CD14-positive monocyte (primary cell): Measurements from ENCODE around the gene IKZF2. TPM values are rescaled to one million over a fixed set of nuclear protein-coding genes. Genes with fewer than 3 reads are reported as not detected.

Experiments used
- DNase-seq, 3 donors: peaks; one replicate each; pipeline ENCODE4 v3.0.0-alpha.2; 2011 to 2022
- H2AFZ ChIP-seq: 2 replicates; pipeline ENCODE4 v1.6.0; 2012; ENCODE audit warnings: mild to moderate bottlenecking, low read depth, low read length, inconsistent platforms; ENCODE audit not compliant: insufficient read depth, poor library complexity, severe bottlenecking
- H3K27ac ChIP-seq, 2 donors: 1 replicate in 1 of 2; 2 replicates in 1 of 2; pipeline ENCODE4 v1.5.1; 2012 to 2013; ENCODE audit warnings: low read length in 2 of 2, control low read depth in 1 of 2, inconsistent platforms in 1 of 2, low read depth in 1 of 2, mild to moderate bottlenecking in 1 of 2
- H3K27me3 ChIP-seq, 2 donors: one replicate each; pipeline versions ENCODE4 v1.6.0 to v1.6.1; 2011 to 2013; ENCODE audit warnings: low read length in 2 of 2; ENCODE audit not compliant: control insufficient read depth in 2 of 2, insufficient read depth in 2 of 2
- H3K36me3 ChIP-seq, 2 donors: replicated peaks in 1 of 2; 1 replicate in 1 of 2; 2 replicates in 1 of 2; pipeline versions ENCODE4 v1.5.1 to v1.6.1; 2012 to 2013; ENCODE audit warnings: low read length in 2 of 2, control low read depth in 1 of 2, inconsistent platforms in 1 of 2, mild to moderate bottlenecking in 1 of 2; ENCODE audit not compliant: insufficient read depth in 2 of 2, control insufficient read depth in 1 of 2
- H3K4me1 ChIP-seq, 2 donors: 1 replicate in 1 of 2; 2 replicates in 1 of 2; pipeline versions ENCODE4 v1.5.1 to v1.6.1; 2012 to 2013; ENCODE audit warnings: low read length in 2 of 2, control low read depth in 1 of 2, inconsistent platforms in 1 of 2, mild to moderate bottlenecking in 1 of 2, moderate library complexity in 1 of 2; ENCODE audit not compliant: insufficient read depth in 2 of 2, control insufficient read depth in 1 of 2
- H3K4me2 ChIP-seq: replicated peaks from 2 replicates; pipeline ENCODE3; 2012; ENCODE audit warnings: low read length, moderate library complexity, mild to moderate bottlenecking; ENCODE audit not compliant: poor library complexity, severe bottlenecking; ENCODE audit errors: extremely low read depth
- H3K4me3 ChIP-seq, 3 experiments: fragments of 200-600 bp in 1 of 3; sonication (generic) in 1 of 3; replicated peaks in 1 of 3; 1 replicate in 2 of 3; 2 replicates in 1 of 3; pipeline ENCODE4 v1.5.1; 2011 to 2013; ENCODE audit warnings: low read length in 3 of 3, mild to moderate bottlenecking in 3 of 3, control low read depth in 2 of 3, low read depth in 2 of 3, inconsistent platforms in 1 of 3, moderate library complexity in 1 of 3
- H3K79me2 ChIP-seq: 2 replicates; pipeline ENCODE4 v1.6.0; 2012; ENCODE audit warnings: mild to moderate bottlenecking, control low read depth, inconsistent platforms, low read length, moderate library complexity; ENCODE audit not compliant: insufficient read depth
- H3K9ac ChIP-seq: 2 replicates; pipeline ENCODE4 v1.6.0; 2017; ENCODE audit warnings: low read length, mild to moderate bottlenecking; ENCODE audit not compliant: insufficient read depth, poor library complexity, severe bottlenecking
- H3K9me3 ChIP-seq, 2 donors: replicated peaks in 1 of 2; 1 replicate in 1 of 2; 2 replicates in 1 of 2; pipeline versions ENCODE4 v1.5.1 to v1.6.1; 2012 to 2013; ENCODE audit warnings: low read length in 2 of 2, control low read depth in 1 of 2; ENCODE audit not compliant: control insufficient read depth in 1 of 2, insufficient read depth in 1 of 2
- H4K20me1 ChIP-seq: 2 replicates; pipeline ENCODE4 v1.6.0; 2012; ENCODE audit warnings: mild to moderate bottlenecking, low read length, control low read depth, moderate library complexity; ENCODE audit not compliant: insufficient read depth
- H3K27ac Mint-ChIP-seq, 7 donors: one replicate each; pipeline ENCODE4 v1.8.0; 2020; ENCODE audit warnings: mild to moderate bottlenecking in 7 of 7, mixed read lengths in 7 of 7, moderate library complexity in 6 of 7, inconsistent platforms in 2 of 7
- H3K27me3 Mint-ChIP-seq, 3 donors: one replicate each; pipeline ENCODE4 v1.8.0; 2021 to 2022; ENCODE audit warnings: low read depth in 3 of 3, mild to moderate bottlenecking in 3 of 3, mixed read lengths in 3 of 3, moderate library complexity in 3 of 3, inconsistent platforms in 1 of 3
- H3K36me3 Mint-ChIP-seq, 2 donors: one replicate each; pipeline ENCODE4 v1.8.0; 2020; ENCODE audit warnings: mixed read lengths in 2 of 2, inconsistent platforms in 1 of 2, mild to moderate bottlenecking in 1 of 2
- H3K4me1 Mint-ChIP-seq: one replicate; pipeline ENCODE4 v1.8.0; 2020; ENCODE audit warnings: mild to moderate bottlenecking, mixed read lengths
- H3K4me3 Mint-ChIP-seq, 2 donors: one replicate each; pipeline ENCODE4 v1.8.0; 2020; ENCODE audit warnings: mild to moderate bottlenecking in 2 of 2, mixed read lengths in 2 of 2, moderate library complexity in 1 of 2
- H3K9me3 Mint-ChIP-seq, 7 donors: one replicate each; pipeline ENCODE4 v1.8.0; 2020 to 2022; ENCODE audit warnings: mixed read lengths in 7 of 7, mild to moderate bottlenecking in 6 of 7, moderate library complexity in 6 of 7, inconsistent platforms in 2 of 7
- WGBS: methylation state at CpG from one replicate; pipeline ENCODE4 v1.1.5; 2013; ENCODE audit warnings: missing lambda C conversion rate; ENCODE audit not compliant: insufficient coverage; 5-methylcytosine and 5-hydroxymethylcytosine counted together
- intact Hi-C, 2 donors: fragments of 100-400 bp; cut with micrococcal nuclease; formaldehyde crosslinking; loops; one replicate each; pipeline versions ENCODE4 v1.15.0 to v1.15.1; 2023
- polyA plus RNA-seq, 3 donors: library from polyadenylated mRNA; depleted of rRNA in 1 of 3; unstranded in 2 of 3; stranded (reverse) in 1 of 3; fragments of 300-500 nt in 2 of 3; fragments of >200 nt in 1 of 3; fragmentation: Illumina TruSeq in 2 of 3; gene quantifications; 1 replicate in 2 of 3; 2 replicates in 1 of 3; pipeline ENCODE4 v1.2.3, GENCODE V29; 2012 to 2021
- TF ChIP-seq, protein P1 (sequence below): fragments of 200-600 bp; IDR thresholded peaks from one replicate; pipeline ENCODE4 v1.8.0; 2022; ENCODE audit warnings: antibody characterized with exemption, mild to moderate bottlenecking

Gene IKZF2
- polyA plus RNA-seq, 3 donors, result 0.10 to 0.12 (median 0.11) TPM

DNA sequence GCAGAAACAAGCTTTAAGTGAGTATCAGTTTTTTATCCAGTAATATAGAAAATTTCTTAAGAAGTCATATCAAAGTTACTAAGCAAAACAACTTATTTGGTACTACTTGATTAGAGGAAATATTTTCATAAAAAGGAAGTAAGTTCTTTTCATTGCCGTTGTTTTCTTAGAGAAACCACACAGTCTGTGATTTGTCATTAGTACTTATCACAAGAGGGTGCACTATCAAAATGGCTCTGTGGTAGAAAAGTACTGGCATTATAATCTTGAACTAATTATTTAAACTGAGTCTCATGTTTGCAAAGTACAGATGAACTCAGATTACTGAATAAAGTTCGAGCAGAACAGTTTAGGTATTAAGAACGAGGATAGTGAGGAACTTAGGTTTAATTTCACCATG, 93.4 kb downstream of the IKZF2 start:
- H3K9me3 ChIP-seq, result no peaks in the 10 kb centered on the region
- intact Hi-C loops, result no loop called here
- H3K27me3 ChIP-seq, result no peaks in the 10 kb centered on the region
- no peaks in the 10 kb centered on the region for H3K4me1 ChIP-seq
- H3K4me3 Mint-ChIP-seq, result no peak overlapping the region
- no peaks in the 10 kb centered on the region for H3K79me2 ChIP-seq
- TF ChIP-seq, protein P1, sequence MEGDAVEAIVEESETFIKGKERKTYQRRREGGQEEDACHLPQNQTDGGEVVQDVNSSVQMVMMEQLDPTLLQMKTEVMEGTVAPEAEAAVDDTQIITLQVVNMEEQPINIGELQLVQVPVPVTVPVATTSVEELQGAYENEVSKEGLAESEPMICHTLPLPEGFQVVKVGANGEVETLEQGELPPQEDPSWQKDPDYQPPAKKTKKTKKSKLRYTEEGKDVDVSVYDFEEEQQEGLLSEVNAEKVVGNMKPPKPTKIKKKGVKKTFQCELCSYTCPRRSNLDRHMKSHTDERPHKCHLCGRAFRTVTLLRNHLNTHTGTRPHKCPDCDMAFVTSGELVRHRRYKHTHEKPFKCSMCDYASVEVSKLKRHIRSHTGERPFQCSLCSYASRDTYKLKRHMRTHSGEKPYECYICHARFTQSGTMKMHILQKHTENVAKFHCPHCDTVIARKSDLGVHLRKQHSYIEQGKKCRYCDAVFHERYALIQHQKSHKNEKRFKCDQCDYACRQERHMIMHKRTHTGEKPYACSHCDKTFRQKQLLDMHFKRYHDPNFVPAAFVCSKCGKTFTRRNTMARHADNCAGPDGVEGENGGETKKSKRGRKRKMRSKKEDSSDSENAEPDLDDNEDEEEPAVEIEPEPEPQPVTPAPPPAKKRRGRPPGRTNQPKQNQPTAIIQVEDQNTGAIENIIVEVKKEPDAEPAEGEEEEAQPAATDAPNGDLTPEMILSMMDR, result no peak
- H3K9ac ChIP-seq, result no peak overlapping the region
- H3K36me3 Mint-ChIP-seq, result no peaks in the 10 kb centered on the region
- H3K27ac Mint-ChIP-seq, result no peak overlapping the region
- peaks cover 0 to 4% (median 0%) of the 10 kb centered on the region in 7 donors for H3K9me3 Mint-ChIP-seq
- WGBS, result no CpG with 5 or more reads among the region's 3 CpGs
- H3K36me3 ChIP-seq, result no peaks in the 10 kb centered on the region
- H4K20me1 ChIP-seq, result no peaks in the 10 kb centered on the region
- no peak overlapping the region for H3K27ac ChIP-seq
- H3K4me1 Mint-ChIP-seq, result no peaks in the 10 kb centered on the region
- H3K27me3 Mint-ChIP-seq, result no peaks in the 10 kb centered on the region
- H3K4me3 ChIP-seq, result no peak overlapping the region
- no peak for DNase-seq
- no peak overlapping the region for H3K4me2 ChIP-seq
- H2AFZ ChIP-seq, result no peak overlapping the region

DNA sequence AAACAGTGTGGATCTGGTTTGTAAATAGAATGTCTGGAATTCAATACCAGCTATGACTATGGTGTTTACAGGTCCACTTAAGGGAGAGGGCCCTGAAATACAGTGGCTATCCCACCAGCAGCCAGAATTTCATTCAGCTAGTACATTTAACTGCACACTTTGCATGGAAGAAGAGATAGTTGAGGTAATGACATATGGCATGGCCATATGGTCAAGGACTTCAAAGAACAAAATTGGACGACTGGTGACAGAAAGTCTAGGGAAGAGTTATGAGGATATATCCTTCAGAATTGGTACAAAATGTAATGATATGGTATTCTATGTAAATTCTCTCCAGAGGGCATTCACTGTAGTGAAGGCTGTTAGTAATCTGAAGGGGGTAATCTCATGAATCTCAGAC, 105.0 kb downstream of the IKZF2 start:
- no CpG with 5 or more reads among the region's 1 CpG for WGBS
- no peak for DNase-seq
- H3K9me3 ChIP-seq, result no peaks in the 10 kb centered on the region
- H3K27ac Mint-ChIP-seq, result peak overlapping the region in 1 of 7 donors; percentile 42
- no peaks in the 10 kb centered on the region for H3K36me3 Mint-ChIP-seq
- no peaks in the 10 kb centered on the region for H3K27me3 ChIP-seq
- H3K27me3 Mint-ChIP-seq, result no peaks in the 10 kb centered on the region
- intact Hi-C loops, result no loop called here
- H3K4me1 ChIP-seq, result no peaks in the 10 kb centered on the region
- no peak overlapping the region for H3K4me3 Mint-ChIP-seq
- peaks cover 0 to 3% (median 0%) of the 10 kb centered on the region in 7 donors for H3K9me3 Mint-ChIP-seq
- no peaks in the 10 kb centered on the region for H3K79me2 ChIP-seq
- H3K4me3 ChIP-seq, result no peak overlapping the region
- H3K27ac ChIP-seq, result no peak overlapping the region
- H3K9ac ChIP-seq, result no peak overlapping the region
- no peak overlapping the region for H2AFZ ChIP-seq
- no peaks in the 10 kb centered on the region for H3K4me1 Mint-ChIP-seq
- H3K4me2 ChIP-seq, result no peak overlapping the region
- no peaks in the 10 kb centered on the region for H4K20me1 ChIP-seq
- TF ChIP-seq, protein P1, result no peak
- no peaks in the 10 kb centered on the region for H3K36me3 ChIP-seq
